NCI-H2196 treated with DMSO at 0.1 percent for 48 hours (cell line): ENCODE results near the gene ANKFN1.

Experiments used
- DNase-seq: peaks from one replicate; lab custom pipeline; 2025; ENCODE audit not compliant: unreplicated experiment; lab: John Stamatoyannopoulos, UW

Gene ANKFN1

DNA sequence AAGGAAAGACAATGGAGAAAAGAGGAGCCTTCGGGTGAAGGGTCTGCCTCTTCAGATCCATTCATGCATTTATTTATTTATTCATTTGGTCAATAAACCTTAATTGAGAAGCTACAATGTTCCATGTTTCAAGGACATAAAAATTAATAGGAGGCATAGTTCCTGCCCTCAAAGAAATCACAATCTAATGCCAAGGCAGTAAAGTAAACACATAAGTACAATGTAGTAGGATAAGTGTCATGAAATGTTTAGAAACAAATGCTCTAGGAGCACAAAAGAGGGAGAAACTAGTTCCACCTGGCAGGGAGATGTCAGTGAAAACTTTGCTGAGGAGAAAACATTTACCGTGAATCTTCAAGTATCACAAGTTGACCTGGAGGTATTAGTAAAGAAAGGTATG is 336.7 kb downstream of the ANKFN1 start:
- no peak for DNase-seq

- DNase-seq, result no peak
Observed at GRCh38 chr17:56495556-56495955, 342.3 kb downstream of the ANKFN1 start.

DNA sequence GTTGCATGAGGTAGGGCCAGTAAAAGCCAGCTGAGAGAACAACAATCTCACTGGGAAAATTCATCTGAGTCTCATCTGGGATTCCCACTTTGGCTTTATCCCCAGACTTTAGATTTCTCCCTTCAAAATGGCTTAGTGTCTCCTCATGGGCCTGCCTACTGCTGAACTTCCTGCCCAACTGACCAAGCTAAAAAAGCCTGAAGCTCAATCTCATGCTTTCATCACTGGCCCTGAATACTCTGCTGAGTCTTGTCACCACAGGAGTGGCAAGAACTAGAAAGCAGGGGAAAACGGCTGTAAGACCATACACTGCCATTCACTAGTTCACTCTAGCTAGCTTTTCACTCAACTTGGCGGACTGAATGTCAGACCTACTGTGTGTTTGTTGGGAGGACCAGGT is 343.9 kb downstream of the ANKFN1 start:
- no peak for DNase-seq

DNA sequence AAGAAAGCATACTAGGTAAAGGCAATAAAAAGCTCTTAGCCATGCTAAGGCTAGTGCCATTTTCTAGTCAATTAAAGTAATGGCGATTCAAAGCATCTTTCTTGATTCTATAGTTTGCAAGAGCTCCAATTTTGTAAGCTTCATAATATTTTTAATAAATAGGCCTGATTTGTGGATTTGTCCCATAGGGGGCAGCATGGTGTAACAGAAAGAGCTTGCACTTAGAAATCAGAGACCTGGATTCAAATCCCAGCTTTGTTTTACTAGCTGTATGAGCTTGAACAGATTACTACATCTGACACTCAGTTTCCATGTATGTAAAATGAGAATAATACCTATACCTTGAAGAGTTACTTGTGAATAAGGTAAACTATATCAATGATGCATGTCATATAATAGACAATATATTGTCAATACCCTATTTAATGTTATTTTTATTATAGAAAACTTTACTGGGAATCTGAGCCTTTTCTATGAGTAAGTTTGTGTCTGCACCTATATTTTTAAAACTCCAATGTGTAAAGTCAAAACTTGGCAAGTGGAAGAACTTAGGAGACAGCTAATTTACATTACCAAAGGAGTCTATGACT is 346.6 kb downstream of the ANKFN1 start:
- no peak for DNase-seq

DNA sequence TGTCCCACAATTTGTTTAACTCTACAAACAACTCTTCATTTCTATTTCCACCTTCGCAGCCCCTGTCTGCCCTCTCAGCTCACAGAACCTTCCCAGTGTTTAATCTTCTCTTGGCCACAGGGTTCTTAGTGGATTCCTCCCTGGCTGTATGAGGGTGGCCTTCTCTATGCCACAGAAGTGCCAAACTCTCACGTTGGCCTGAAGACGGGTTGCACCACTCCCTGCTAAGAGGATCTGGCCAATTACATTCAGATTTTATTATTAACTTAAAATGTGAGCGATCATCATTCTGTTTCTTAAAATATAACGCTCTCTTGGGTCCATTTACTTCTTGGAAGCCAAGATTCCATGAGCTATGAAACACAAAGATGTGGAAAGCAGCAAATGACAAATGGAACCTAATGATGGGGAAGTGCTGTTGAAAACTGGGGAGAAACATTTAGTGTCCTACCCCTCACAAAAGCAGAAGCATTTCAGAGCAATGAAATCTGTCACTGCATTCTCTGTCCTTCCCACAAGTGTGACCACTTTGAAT is 348.9 kb downstream of the ANKFN1 start:
- no peak for DNase-seq

GRCh38 chr17:56505154-56505756 is 352.0 kb downstream of the ANKFN1 start:
- no peak for DNase-seq

DNA sequence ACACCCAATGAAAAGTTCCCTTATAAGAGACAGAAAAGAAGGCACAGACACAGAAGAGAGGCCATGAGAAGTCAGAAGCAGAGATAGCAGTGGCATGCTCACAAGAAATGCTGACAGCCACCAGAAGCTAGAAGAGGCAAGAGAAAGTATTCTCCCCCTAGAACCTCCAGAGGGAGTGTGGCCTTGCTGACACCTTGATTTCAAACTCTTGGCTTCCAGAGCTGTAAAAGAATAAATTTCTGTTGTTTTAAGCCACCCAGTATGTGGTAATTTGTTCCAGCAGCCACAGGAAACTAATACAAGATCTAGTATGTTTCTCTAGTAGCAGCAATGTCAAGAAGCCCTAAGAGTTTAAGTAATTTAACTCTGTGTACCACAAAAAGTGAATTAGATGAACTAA is 353.1 kb downstream of the ANKFN1 start:
- no peak for DNase-seq

- no peak for DNase-seq
Observed at GRCh38 chr17:56510554-56511342, 357.5 kb downstream of the ANKFN1 start.

GRCh38 chr17:56514264-56514663 is 361.0 kb downstream of the ANKFN1 start:
- DNase-seq, result no peak

DNA sequence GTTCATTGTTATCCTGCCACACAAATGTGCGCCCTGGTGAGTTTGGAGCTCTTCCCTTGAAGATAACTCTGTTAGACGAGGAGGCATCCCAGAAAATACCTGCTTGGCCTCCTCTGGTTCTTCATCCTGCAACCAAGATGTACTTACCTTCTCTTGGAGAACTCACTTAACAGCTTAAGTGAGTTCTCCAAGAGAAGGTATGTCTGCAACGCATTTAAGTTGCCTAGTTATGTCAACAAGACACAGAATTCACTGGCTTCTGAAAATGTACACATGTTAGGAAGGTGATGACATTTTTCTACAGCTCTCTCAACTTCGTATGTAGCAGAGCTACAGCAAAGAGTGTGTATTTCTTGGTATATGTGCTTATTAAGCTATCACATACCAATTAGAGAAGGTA is 361.6 kb downstream of the ANKFN1 start:
- DNase-seq, result no peak

- DNase-seq, result no peak
Observed at GRCh38 chr17:56521414-56522141, 368.3 kb downstream of the ANKFN1 start.

DNA sequence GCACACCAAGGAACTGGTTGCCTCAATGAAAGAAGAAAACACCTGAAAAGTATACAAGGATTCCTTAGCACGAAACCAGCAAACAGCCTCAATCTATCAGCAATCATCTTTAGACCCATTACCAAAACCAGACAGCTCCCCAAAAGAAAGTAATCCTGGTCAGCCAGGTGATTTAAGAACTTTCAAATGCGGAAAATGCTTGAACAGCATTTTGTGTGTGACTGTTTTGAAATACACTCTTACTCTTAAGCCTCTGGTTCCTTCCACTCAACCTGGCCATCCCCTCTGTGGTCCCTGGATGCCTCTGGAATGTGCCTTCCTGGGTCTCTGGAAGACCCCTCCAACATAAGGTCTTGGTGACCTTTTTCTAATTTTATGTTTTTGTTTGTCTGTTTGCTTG is 369.8 kb downstream of the ANKFN1 start:
- DNase-seq, result no peak

GRCh38 chr17:56528696-56529095 is 375.4 kb downstream of the ANKFN1 start:
- DNase-seq, result no peak

DNA sequence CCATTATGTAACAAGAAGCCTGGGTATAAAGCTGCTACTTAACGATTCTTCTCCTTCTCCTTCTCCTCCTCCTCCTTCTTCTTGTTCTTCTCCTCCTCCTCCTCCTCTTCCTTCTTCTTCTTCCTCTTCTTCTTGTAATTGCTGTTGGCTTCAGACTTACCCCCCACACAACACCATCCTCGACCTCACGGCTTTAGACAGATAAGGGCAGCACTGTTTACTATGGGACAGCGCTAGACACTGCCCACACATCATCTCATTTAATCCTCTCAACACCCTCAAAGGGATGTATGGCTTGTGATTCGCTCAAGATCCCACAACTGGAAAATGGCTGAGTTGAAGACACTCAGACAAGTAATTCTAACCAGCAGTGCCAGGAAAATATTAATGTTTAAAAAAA is 379.7 kb downstream of the ANKFN1 start:
- no peak for DNase-seq

- DNase-seq, result no peak
Observed at GRCh38 chr17:56536766-56537165, 383.5 kb downstream of the ANKFN1 start.

DNA sequence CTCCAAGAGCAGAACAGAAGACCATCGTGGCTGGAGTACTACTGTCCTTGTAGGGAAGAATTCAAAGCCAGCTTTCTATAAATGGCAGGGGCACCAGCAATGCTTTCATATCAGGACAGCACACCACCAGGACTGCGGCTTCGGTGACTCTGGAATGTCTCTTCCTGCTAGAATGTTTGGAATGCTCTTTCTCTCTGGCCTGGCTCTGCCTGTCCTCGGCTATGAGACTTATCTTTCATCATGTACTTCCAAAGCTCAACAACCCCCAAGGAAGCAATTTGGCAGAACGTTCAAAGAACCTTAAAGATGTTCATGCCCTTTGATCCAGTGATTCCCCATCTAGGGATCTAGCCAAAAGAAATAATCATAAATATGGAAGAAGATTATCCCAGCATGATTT is 387.6 kb downstream of the ANKFN1 start:
- no peak for DNase-seq

DNA sequence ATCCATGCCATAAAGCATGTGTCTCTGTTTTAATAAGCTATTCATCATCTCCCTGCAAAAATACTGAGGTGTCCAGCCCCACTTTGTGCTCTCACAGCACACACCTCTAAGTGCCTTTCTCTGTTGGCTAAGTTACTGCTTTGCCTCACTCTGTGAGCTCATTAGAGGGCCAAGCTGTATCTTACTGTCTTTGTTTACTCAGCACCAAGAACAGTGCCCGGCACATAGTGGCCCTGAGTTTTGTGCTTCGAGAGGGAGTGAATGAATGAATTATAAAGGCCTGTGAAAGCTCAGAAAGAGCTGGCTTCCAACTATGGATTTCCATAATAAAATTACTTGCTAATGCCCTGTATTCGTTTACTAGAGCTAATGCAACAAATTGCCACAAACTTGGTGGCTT is 390.0 kb downstream of the ANKFN1 start:
- no peak for DNase-seq

- no peak for DNase-seq
Observed at GRCh38 chr17:56545106-56545505, 391.8 kb downstream of the ANKFN1 start.

DNA sequence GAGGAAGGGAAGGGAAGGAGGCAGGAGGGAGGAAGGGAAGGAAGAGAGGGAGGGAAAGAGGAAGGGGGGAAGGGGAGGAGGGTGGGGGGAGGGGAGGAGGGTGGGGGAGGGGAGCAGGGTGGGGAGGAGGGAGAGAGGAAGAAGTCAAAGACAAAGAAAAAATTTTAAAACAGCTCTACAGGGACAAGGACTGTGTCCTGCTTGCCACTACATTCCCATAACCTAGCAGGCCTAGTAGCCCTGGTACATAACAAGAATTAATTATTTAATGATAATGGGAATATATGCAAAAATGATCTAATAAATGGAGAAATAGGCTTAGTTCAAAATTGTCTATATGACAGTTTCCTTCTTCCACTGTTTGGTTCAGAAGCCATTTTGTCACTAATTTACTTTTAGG is 392.7 kb downstream of the ANKFN1 start:
- DNase-seq, result no peak

- no peak for DNase-seq
Observed at GRCh38 chr17:56548661-56549060, 395.4 kb downstream of the ANKFN1 start.

DNA sequence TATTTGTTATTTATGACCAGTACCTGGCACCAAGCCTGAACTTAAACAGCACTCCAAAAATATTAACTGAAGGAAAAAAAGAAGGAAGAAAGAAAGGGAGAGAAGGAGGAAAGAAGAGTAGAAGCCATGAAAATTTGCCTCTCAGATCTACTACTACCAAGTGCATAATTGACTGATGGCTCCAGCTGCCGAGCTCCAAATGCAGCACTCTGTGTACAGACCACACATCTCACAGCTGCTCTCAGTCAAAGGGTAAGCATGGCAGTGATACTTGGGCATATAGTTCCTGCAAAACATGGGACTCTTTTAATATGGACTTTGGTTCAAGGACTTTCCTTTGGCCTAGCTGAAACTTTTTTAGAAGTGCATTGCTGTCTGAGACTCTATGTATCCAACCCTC is 396.2 kb downstream of the ANKFN1 start:
- DNase-seq, result no peak

DNA sequence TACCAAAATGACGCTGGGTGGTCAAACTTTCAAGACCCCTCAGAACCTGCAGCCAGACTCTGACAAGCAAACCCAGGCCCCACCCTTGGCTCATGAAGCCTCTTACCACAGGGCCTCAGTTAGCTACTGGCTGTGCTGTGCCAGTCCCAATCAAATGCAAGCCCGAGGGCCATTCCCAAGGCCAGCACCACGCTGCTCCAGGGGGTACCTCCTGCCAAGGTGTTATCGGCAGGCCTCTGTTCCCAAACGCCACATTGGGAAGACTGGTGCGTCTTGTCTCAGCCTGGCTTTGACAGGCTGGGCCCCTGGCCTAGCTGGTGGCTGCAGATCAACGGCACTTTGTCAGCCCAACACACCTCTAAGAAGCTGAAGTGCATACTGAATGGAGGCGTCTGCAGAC is 404.4 kb downstream of the ANKFN1 start:
- DNase-seq, result no peak
